ENCODE measurements around the gene CLCN7. TPM values are rescaled to one million over a fixed set of nuclear protein-coding genes. Genes with fewer than 3 reads are reported as not detected.

The CLCN7 gene
- total and polyA plus RNA-seq, 2 of the 4 experiments (the other 2 are of a cell fraction), result 10.8 to 45.2 TPM

DNA sequence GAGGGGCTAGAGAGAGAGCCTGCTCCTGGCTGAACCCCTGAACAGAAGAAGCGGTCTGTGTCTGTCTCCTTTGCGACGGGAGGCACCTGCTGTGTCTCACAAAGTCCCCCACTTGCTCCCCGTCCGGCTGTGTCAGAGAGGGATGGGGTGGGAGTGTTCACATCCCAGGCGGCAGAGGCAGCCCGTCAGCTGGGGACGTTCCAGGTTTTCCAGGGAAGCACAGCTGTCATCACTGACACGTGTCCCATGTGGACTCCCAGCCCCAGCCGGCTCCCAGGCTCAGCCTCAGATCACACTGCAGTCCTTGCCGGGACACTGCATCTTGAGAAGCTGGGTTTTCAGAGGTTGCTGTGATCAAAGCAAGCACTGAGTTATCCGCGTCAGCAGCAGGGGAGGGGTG lies 19.9 kb upstream of the CLCN7 start:
- CTCF ChIA-PET, result no interaction called here
- intact Hi-C loops (cut with micrococcal nuclease), result loop anchor here (5.0 kb wide), 2 partner anchors 118 to 213 kb away; partner anchors contain the start of genes CRAMP1, IFT140 and MAPK8IP3
- POLR2A ChIA-PET (ENCODE audit: unreplicated experiment), result interaction anchor here (1.2 kb wide), 1 partner anchor 74 kb away, joined by 4 read pairs; the partner anchor contains the start of gene UQCC4

More for the DNA sequence above, 19.9 kb upstream of the CLCN7 start:
- H2BK15ac ChIP-seq (ENCODE audit: low read depth, low read length), result no peak overlapping the region
- ATAC-seq (ENCODE audit: low read depth), result no peak
- no peak overlapping the region for H3K56ac ChIP-seq (ENCODE audit: extremely low read depth, insufficient read depth, low read length)
- TF ChIP-seq CEBPB (IDR thresholded peaks at IDR 0.05; ENCODE audit: low read depth, low read length), result no peak
- TF ChIP-seq MXI1 (IDR thresholded peaks at IDR 0.05; ENCODE audit: borderline replicate concordance, low read depth, low read length), result 0 out of 2 replicates have a peak, but pooled peaks have one; percentile 36
- H3K9ac ChIP-seq (ENCODE audit: low read depth, low read length), result no peak overlapping the region
- no peak overlapping the region for H3K18ac ChIP-seq (ENCODE audit: low read depth, low read length)
- H4K91ac ChIP-seq (ENCODE audit: insufficient read depth, low read depth, low read length), result no peak overlapping the region
- H2BK120ac ChIP-seq (ENCODE audit: low read depth, low read length), result no peak overlapping the region
- H2AK5ac ChIP-seq (ENCODE audit: low read depth, low read length), result no peak overlapping the region
- H3K4ac ChIP-seq (ENCODE audit: low read depth, low read length), result no peak overlapping the region
- peak; percentile 15 for DNase-seq
- BruUV-seq (replicated peaks), result no TSS peak
- H4K5ac ChIP-seq (ENCODE audit: low read depth, low read length), result no peak overlapping the region
- no peak overlapping the region for H3K23ac ChIP-seq (ENCODE audit: low read depth, low read length)
- no peaks in the 10 kb centered on the region for H3K9me3 ChIP-seq (ENCODE audit: control insufficient read depth, insufficient read depth, low read length)
- H4K20me1 ChIP-seq (ENCODE audit: insufficient read depth, low read length), result peaks cover 13% of the 10 kb centered on the region; the same call in 1 of the 2 replicates
- dilution Hi-C loops (cut with HindIII; ENCODE audit: low sequenced_read_pairs, unreplicated experiment) (no loop called here), in situ Hi-C loops (cut with MboI; ENCODE audit: low sequenced_read_pairs) (no loop called here)
- no peak overlapping the region; a peak in 1 of 4 replicates for H4K8ac ChIP-seq (ENCODE audit: low read depth in 2 of 2, low read length in 2 of 2)
- H3K36me3 ChIP-seq (ENCODE audit: control insufficient read depth, insufficient read depth, low read length), result peaks cover 27% of the 10 kb centered on the region
- no peak overlapping the region for H3K4me2 ChIP-seq (ENCODE audit: low read depth, low read length)
- H3K4me1 ChIP-seq (ENCODE audit: control insufficient read depth, insufficient read depth, low read length), result peaks cover 12% of the 10 kb centered on the region
- no peak overlapping the region for H3K27ac ChIP-seq (ENCODE audit: insufficient read depth, low read length)
- no peaks in the 10 kb centered on the region for H3K27me3 ChIP-seq (ENCODE audit: control insufficient read depth, insufficient read depth, low read length)
- peaks cover 6 to 35% of the 10 kb centered on the region in 2 experiments for H3K79me1 ChIP-seq (ENCODE audit: low read depth in 1 of 2, low read length in 2 of 2)
- no peak overlapping the region for H3K14ac ChIP-seq (replicated peaks; ENCODE audit: low read depth, low read length)
- no CpG with 5 or more reads among the region's 13 CpGs for WGBS, 2 experiments (ENCODE audit: extremely low coverage in 2 of 2, insufficient read length in 1 of 2)
- no peak overlapping the region for H3K4me3 ChIP-seq (ENCODE audit: insufficient read depth, low read depth, low read length)
- peaks cover 7% of the 10 kb centered on the region for H3K9me1 ChIP-seq (ENCODE audit: insufficient read depth, low read length)
- H2BK5ac ChIP-seq (ENCODE audit: low read depth, low read length, poor library complexity, severe bottlenecking), result no peak overlapping the region
- H2BK20ac ChIP-seq (ENCODE audit: low read depth, low read length), result no peak overlapping the region
- peak overlapping the region; percentile 97 for H2AK9ac ChIP-seq (replicated peaks; ENCODE audit: low read depth, low read length, poor library complexity)
- peak overlapping the region; percentile 99 for H2AFZ ChIP-seq (replicated peaks; ENCODE audit: low read length, poor library complexity)

Measured in IMR-90 (cell line).